CD4-positive, alpha-beta memory T cell (primary cell): ENCODE data around the gene ADAMTS3. TPM values are rescaled to one million over a fixed set of nuclear protein-coding genes. Genes with fewer than 3 reads are reported as not detected.

ENCODE experiments used
- CTCF ChIA-PET: fragments of 350-600 bp; sonication (Branson Sonifier 250); formaldehyde crosslinking; loops from one replicate; lab custom pipeline; 2021; ENCODE audit warnings: inconsistent platforms; ENCODE audit not compliant: partially characterized antibody; lab: Charles Lee
- POLR2A ChIA-PET: fragments of 350-600 bp; sonication (Branson Sonifier 250); formaldehyde crosslinking; loops from one replicate; lab custom pipeline; 2021; ENCODE audit not compliant: partially characterized antibody; lab: Charles Lee
- DNase-seq, 5 donors: peaks; one replicate each; pipeline versions ENCODE4 v3.0.0 to v3.0.0-alpha.2; 2020 to 2022; ENCODE audit warnings: mixed read lengths in 1 of 5
- H3K27ac ChIP-seq: one replicate; pipeline ENCODE4 v1.7.0; 2013; ENCODE audit warnings: low read depth, low read length
- H3K27me3 ChIP-seq: 2 replicates; pipeline ENCODE4 v1.7.0; 2013; ENCODE audit warnings: mild to moderate bottlenecking, low read length, moderate library complexity; ENCODE audit not compliant: insufficient read depth
- H3K36me3 ChIP-seq: 2 replicates; pipeline ENCODE4 v1.7.0; 2013; ENCODE audit warnings: mild to moderate bottlenecking, low read length, moderate library complexity; ENCODE audit not compliant: insufficient read depth
- H3K4me1 ChIP-seq: 2 replicates; pipeline ENCODE4 v1.7.0; 2013; ENCODE audit warnings: mild to moderate bottlenecking, low read length, moderate library complexity; ENCODE audit not compliant: insufficient read depth
- H3K4me3 ChIP-seq, 2 donors: one replicate each; pipeline ENCODE4 v1.7.0; 2013; ENCODE audit warnings: low read length in 2 of 2, mild to moderate bottlenecking in 1 of 2
- H3K9me3 ChIP-seq, 2 donors: one replicate each; pipeline ENCODE4 v1.7.0; 2013; ENCODE audit warnings: low read length in 2 of 2, control low read depth in 1 of 2; ENCODE audit not compliant: control insufficient read depth in 1 of 2
- H3K27ac Mint-ChIP-seq, 7 donors: one replicate each; pipeline ENCODE4 v1.8.0; 2020 to 2021; ENCODE audit warnings: mixed read lengths in 7 of 7, mild to moderate bottlenecking in 6 of 7, inconsistent platforms in 3 of 7, moderate library complexity in 3 of 7
- H3K27me3 Mint-ChIP-seq, 2 donors: one replicate each; pipeline ENCODE4 v1.8.0; 2020 to 2021; ENCODE audit warnings: mixed read lengths in 2 of 2
- H3K36me3 Mint-ChIP-seq, 2 donors: one replicate each; pipeline ENCODE4 v1.8.0; 2020 to 2021; ENCODE audit warnings: mixed read lengths in 2 of 2, inconsistent platforms in 1 of 2, mild to moderate bottlenecking in 1 of 2
- H3K4me1 Mint-ChIP-seq, 4 donors: one replicate each; pipeline ENCODE4 v1.8.0; 2020 to 2021; ENCODE audit warnings: mixed read lengths in 4 of 4, mild to moderate bottlenecking in 1 of 4
- H3K4me3 Mint-ChIP-seq, 8 donors: one replicate each; pipeline ENCODE4 v1.8.0; 2020 to 2021; ENCODE audit warnings: mixed read lengths in 8 of 8, mild to moderate bottlenecking in 7 of 8, moderate library complexity in 6 of 8, inconsistent platforms in 3 of 8
- H3K9me3 Mint-ChIP-seq, 8 donors: one replicate each; pipeline ENCODE4 v1.8.0; 2020 to 2021; ENCODE audit warnings: mixed read lengths in 8 of 8, mild to moderate bottlenecking in 5 of 8, inconsistent platforms in 3 of 8, moderate library complexity in 1 of 8
- intact Hi-C: fragments of 100-400 bp; cut with micrococcal nuclease; formaldehyde crosslinking; loops from one replicate; pipeline ENCODE4 v1.15.1; 2023
- polyA plus RNA-seq, 2 donors: library from polyadenylated mRNA; unstranded; fragments of 300-500 nt; fragmentation: Illumina TruSeq; gene quantifications; one replicate each; pipeline ENCODE4 v1.2.3, GENCODE V29; 2021
- total RNA-seq, 2 experiments: library from RNA; stranded (reverse); gene quantifications; one replicate each; pipeline ENCODE4 v1.2.3, GENCODE V29; 2021

ADAMTS3 gene
- total and polyA plus RNA-seq, 4 experiments from 2014 or later: not detected

- CTCF ChIA-PET: no interaction called here
Observed at GRCh38 chr4:72566464-72566972, 2.5 kb downstream of the ADAMTS3 start.

GRCh38 chr4:72564789-72565188 is 4.2 kb downstream of the ADAMTS3 start:
- peaks cover 27 to 32% of the 10 kb centered on the region in 2 donors for H3K27me3 Mint-ChIP-seq
- POLR2A ChIA-PET: no interaction called here

More at GRCh38 chr4:72566464-72566972, 2.5 kb downstream of the ADAMTS3 start:
- H3K27ac Mint-ChIP-seq: no peak overlapping the region
- Histone ChIP-seq H3K27ac (no peak overlapping the region), H3K36me3 (no peaks in the 10 kb centered on the region), H3K4me3 (no peak overlapping the region), H3K9me3 (no peaks in the 10 kb centered on the region), H3K4me1 (no peaks in the 10 kb centered on the region), H3K27me3 (peaks cover 9% of the 10 kb centered on the region)
- DNase-seq: no peak
- peaks cover 0 to 3% of the 10 kb centered on the region in 2 donors for H3K36me3 Mint-ChIP-seq
- H3K4me3 Mint-ChIP-seq: no peak overlapping the region
- peaks cover 0 to 3% (median 0%) of the 10 kb centered on the region in 8 donors for H3K9me3 Mint-ChIP-seq
- H3K4me1 Mint-ChIP-seq: peaks cover 10 to 28% (median 13%) of the 10 kb centered on the region in 4 donors
- peaks cover 35 to 36% of the 10 kb centered on the region in 2 donors for H3K27me3 Mint-ChIP-seq
- POLR2A ChIA-PET: no interaction called here
- intact Hi-C loops: no loop called here

GRCh38 chr4:72564184-72564583 is 4.8 kb downstream of the ADAMTS3 start:
- intact Hi-C loops: no loop called here
- no peaks in the 10 kb centered on the region for H3K36me3 ChIP-seq
- H3K4me1 Mint-ChIP-seq: peaks cover 8 to 23% (median 12%) of the 10 kb centered on the region in 4 donors
- no peaks in the 10 kb centered on the region for H3K9me3 ChIP-seq
- no peak overlapping the region for H3K27ac Mint-ChIP-seq
- CTCF ChIA-PET: no interaction called here
- no peak overlapping the region for H3K4me3 ChIP-seq
- peaks cover 9% of the 10 kb centered on the region for H3K27me3 ChIP-seq
- POLR2A ChIA-PET: no interaction called here
- no peak overlapping the region for H3K27ac ChIP-seq
- no peaks in the 10 kb centered on the region for H3K36me3 Mint-ChIP-seq
- no peak overlapping the region for H3K4me3 Mint-ChIP-seq
- no peak for DNase-seq
- H3K4me1 ChIP-seq: no peaks in the 10 kb centered on the region
- H3K9me3 Mint-ChIP-seq: peaks cover 0 to 7% (median 0%) of the 10 kb centered on the region in 8 donors
- H3K27me3 Mint-ChIP-seq: peaks cover 26 to 30% of the 10 kb centered on the region in 2 donors

More at GRCh38 chr4:72564789-72565188, 4.2 kb downstream of the ADAMTS3 start:
- H3K27ac ChIP-seq: no peak overlapping the region
- no peak for DNase-seq
- CTCF ChIA-PET: no interaction called here
- no peaks in the 10 kb centered on the region for H3K36me3 ChIP-seq
- Mint-ChIP-seq H3K9me3 (peaks cover 0 to 7% (median 0%) of the 10 kb centered on the region in 8 donors), H3K4me1 (peaks cover 10 to 26% (median 13%) of the 10 kb centered on the region in 4 donors), H3K36me3 (peaks cover 0 to 2% of the 10 kb centered on the region in 2 donors), H3K27ac (no peak overlapping the region), H3K4me3 (no peak overlapping the region)
- no peaks in the 10 kb centered on the region for H3K4me1 ChIP-seq
- no peaks in the 10 kb centered on the region for H3K9me3 ChIP-seq
- H3K4me3 ChIP-seq: no peak overlapping the region
- peaks cover 9% of the 10 kb centered on the region for H3K27me3 ChIP-seq
- intact Hi-C loops: no loop called here

- Mint-ChIP-seq H3K27me3 (peaks cover 0 to 3% of the 10 kb centered on the region in 2 donors), H3K4me1 (no peaks in the 10 kb centered on the region), H3K9me3 (peaks cover 0 to 4% (median 0%) of the 10 kb centered on the region in 8 donors), H3K36me3 (no peaks in the 10 kb centered on the region), H3K27ac (peak overlapping the region in 1 of 7 donors; percentile 9), H3K4me3 (no peak overlapping the region)
- Histone ChIP-seq H3K9me3 (no peaks in the 10 kb centered on the region), H3K27ac (no peak overlapping the region), H3K27me3 (no peaks in the 10 kb centered on the region), H3K4me3 (no peak overlapping the region), H3K36me3 (no peaks in the 10 kb centered on the region), H3K4me1 (no peaks in the 10 kb centered on the region)
- POLR2A ChIA-PET: no interaction called here
- DNase-seq: no peak
- CTCF ChIA-PET: no interaction called here
- intact Hi-C loops: no loop called here
Observed at GRCh38 chr4:72558655-72559054, 10.4 kb downstream of the ADAMTS3 start.

- intact Hi-C loops: no loop called here
- CTCF ChIA-PET: no interaction called here
- H3K9me3 ChIP-seq: no peaks in the 10 kb centered on the region
- no peak for DNase-seq
- no peaks in the 10 kb centered on the region for H3K4me1 ChIP-seq
- H3K36me3 ChIP-seq: no peaks in the 10 kb centered on the region
- Mint-ChIP-seq H3K4me3 (no peak overlapping the region), H3K36me3 (no peaks in the 10 kb centered on the region), H3K27ac (no peak overlapping the region), H3K9me3 (peaks cover 0 to 4% (median 0%) of the 10 kb centered on the region in 8 donors), H3K4me1 (no peaks in the 10 kb centered on the region), H3K27me3 (peaks cover 0 to 3% of the 10 kb centered on the region in 2 donors)
- no peak overlapping the region for H3K4me3 ChIP-seq
- no peaks in the 10 kb centered on the region for H3K27me3 ChIP-seq
- POLR2A ChIA-PET: no interaction called here
- H3K27ac ChIP-seq: no peak overlapping the region
Observed at GRCh38 chr4:72557021-72557420, 12.0 kb downstream of the ADAMTS3 start.

GRCh38 chr4:72555377-72555831 is 13.6 kb downstream of the ADAMTS3 start:
- H3K27ac ChIP-seq: no peak overlapping the region
- Mint-ChIP-seq H3K27me3 (peaks cover 0 to 1% of the 10 kb centered on the region in 2 donors), H3K4me3 (no peak overlapping the region), H3K9me3 (peaks cover 0 to 2% (median 0%) of the 10 kb centered on the region in 8 donors), H3K36me3 (no peaks in the 10 kb centered on the region), H3K4me1 (no peaks in the 10 kb centered on the region), H3K27ac (no peak overlapping the region)
- CTCF ChIA-PET: no interaction called here
- no peaks in the 10 kb centered on the region for H3K9me3 ChIP-seq
- intact Hi-C loops: no loop called here
- no peak for DNase-seq
- no peak overlapping the region for H3K4me3 ChIP-seq
- no peaks in the 10 kb centered on the region for H3K27me3 ChIP-seq
- no peaks in the 10 kb centered on the region for H3K36me3 ChIP-seq
- POLR2A ChIA-PET: no interaction called here
- H3K4me1 ChIP-seq: no peaks in the 10 kb centered on the region

- Mint-ChIP-seq H3K4me1 (no peaks in the 10 kb centered on the region), H3K4me3 (no peak overlapping the region), H3K27ac (no peak overlapping the region), H3K36me3 (no peaks in the 10 kb centered on the region), H3K9me3 (peaks cover 0 to 2% (median 0%) of the 10 kb centered on the region in 8 donors), H3K27me3 (no peaks in the 10 kb centered on the region)
- no peaks in the 10 kb centered on the region for H3K36me3 ChIP-seq
- no peak overlapping the region for H3K4me3 ChIP-seq
- no peak for DNase-seq
- no peak overlapping the region for H3K27ac ChIP-seq
- no peaks in the 10 kb centered on the region for H3K9me3 ChIP-seq
- intact Hi-C loops: no loop called here
- CTCF ChIA-PET: no interaction called here
- H3K4me1 ChIP-seq: no peaks in the 10 kb centered on the region
- H3K27me3 ChIP-seq: no peaks in the 10 kb centered on the region
- POLR2A ChIA-PET: no interaction called here
Observed at GRCh38 chr4:72553540-72554337, 15.3 kb downstream of the ADAMTS3 start.
